Measurements from ENCODE around the gene HLA-DOA.
A peak's percentile ranks its signal among the peaks of the same experiment; 100 is the strongest.

HLA-DOA gene

GRCh38 chr6:32969685-32970412 lies 39.5 kb downstream of the HLA-DOA start:
- peak overlapping the region; percentile 97 to 100 (median 100) for H3K27ac ChIP-seq
- peak overlapping the region; percentile 47 to 98 (median 90) for H3K4me3 ChIP-seq

DNA sequence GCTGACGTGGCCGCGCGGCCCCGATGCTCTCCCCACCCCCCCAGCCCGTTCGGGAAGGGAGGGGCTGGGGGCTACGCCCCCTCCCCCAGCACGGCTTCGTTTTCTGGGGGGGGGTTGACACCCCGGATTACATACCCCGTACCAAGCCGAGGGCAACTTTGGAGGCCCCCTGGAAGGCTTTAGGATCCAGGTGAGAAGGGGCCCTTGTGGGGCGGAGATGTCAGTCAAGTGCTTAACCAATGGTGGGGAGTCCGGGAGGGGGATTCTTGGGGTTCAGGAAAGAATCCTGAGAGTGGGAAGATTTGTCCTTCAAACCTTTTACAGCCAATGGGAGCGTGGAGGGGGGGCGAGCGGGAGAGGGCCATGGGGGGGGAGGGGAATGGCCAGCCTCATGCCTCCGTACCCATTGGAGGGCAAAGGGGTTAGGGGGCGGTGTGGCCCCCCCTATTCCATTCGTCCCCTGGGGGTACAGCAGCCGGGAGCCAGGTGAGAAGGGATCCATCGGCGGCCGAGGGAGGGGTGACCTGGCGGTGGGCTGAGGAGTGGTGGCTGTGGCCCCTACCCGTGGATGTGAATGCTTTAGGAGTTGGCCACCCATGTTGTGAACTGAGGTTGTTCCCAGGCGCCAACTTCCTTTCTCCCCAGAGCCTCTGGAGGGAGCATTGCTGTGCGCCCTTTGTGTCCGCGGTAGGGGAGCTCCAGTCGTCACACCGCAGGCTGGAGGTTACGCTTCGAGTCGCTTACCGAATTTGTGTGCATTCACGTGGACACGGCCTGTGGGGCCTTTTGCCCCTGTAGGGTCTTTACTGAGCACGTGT lies 40.3 kb downstream of the HLA-DOA start:
- peak overlapping the region; percentile 47 to 98 (median 90) for H3K4me3 ChIP-seq
- peak overlapping the region; percentile 97 to 100 (median 100) for H3K27ac ChIP-seq

GRCh38 chr6:32968093-32968866 lies 41.1 kb downstream of the HLA-DOA start, which contains the start of gene BRD2:
BRD2 (plus strand) TSS chr6:32968594; CDS start chr6:32972899, 4,305 bp downstream.
- peak within 1 kb of the TSS; percentile 97 to 100 (median 100) for H3K27ac ChIP-seq
- H3K4me3 ChIP-seq: peak within 1 kb of the TSS; percentile 47 to 98 (median 90)

GRCh38 chr6:32967151-32968091 lies 42.0 kb downstream of the HLA-DOA start:
- Histone ChIP-seq H3K4me3 (peak overlapping the region; percentile 47 to 98 (median 90)), H3K27ac (peak overlapping the region; percentile 97 to 100 (median 100))

DNA sequence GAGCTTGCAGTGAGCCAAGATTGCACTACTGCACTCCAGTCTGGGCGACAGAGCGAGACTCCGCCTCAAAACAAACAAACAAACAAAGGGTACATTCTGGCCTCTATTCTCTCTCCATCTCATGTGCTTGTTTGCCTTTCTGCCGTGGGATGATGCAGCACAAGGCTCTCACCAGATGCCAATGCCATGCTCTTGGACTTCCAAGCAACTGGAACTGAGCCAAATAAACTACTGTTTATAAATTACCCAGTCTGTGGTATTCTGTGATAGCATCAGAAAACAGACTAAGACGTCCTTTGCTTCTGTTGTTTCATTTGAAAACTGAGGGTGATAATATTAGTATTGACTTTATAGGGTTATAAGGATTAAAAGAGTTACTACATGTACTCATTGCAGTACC lies 44.6 kb downstream of the HLA-DOA start:
- Histone ChIP-seq H3K27ac (no peak overlapping the region), H3K4me3 (no peak overlapping the region)

DNA sequence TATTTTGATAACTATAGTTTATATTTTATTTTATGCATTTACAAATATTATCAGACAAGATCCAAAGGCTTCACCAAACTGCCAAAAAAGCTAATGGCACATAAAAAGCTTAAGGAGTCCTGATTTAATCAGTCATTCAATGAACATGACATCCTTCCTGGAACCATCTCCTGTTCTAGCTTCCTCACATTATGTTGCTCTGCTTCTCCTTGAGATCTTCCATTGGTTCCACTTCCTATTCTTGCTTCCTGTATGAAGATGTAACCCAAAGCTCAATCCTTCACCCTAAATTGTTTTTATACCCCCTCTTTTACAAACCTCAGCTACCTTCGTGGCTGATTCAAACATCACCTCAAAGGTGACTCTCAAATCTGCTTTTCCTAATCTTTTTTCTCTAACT lies 45.5 kb downstream of the HLA-DOA start:
- Histone ChIP-seq H3K27ac (no peak overlapping the region), H3K4me3 (no peak overlapping the region)

GRCh38 chr6:32962213-32962826 lies 47.1 kb downstream of the HLA-DOA start:
- Histone ChIP-seq H3K27ac (no peak overlapping the region), H3K4me3 (no peak overlapping the region)

DNA sequence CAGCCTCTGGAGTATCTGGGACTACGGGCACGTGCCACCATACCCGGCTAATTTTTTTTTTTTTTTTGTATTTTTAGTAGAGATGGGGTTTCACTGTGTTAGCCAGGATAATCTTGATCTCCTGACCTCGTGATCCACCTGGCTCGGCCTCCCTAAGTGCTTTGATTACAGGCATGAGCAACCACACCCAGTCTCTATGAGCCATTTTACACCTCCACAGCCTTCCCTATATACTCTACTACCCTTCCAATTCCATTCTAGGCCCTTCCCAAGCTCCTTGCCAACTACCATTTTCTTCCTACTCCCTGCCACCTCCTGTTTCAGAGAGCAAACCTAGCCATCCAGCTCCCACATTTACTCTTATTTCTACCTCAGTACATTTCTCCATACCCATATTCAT lies 48.8 kb downstream of the HLA-DOA start:
- Histone ChIP-seq H3K4me3 (no peak overlapping the region), H3K27ac (no peak overlapping the region)

DNA sequence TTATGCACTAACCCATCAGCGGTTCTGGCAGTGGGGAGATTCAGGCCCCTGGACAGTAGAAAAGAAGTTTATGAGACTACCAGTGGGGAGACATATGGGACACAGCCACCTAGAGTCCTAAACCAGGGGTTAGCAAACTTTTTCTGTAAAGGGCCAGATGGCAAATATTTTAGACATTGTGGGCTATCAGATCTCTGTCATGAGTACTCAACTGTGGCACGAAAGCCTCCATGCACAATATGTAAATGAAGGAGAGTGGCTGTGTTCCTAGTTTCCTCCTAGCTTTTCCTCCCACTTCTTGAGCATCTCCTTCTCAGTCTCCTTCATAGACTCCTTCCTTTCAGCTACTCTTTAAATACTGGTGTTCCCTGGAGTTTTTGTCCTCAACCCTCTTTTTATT lies 53.2 kb downstream of the HLA-DOA start:
- Histone ChIP-seq H3K4me3 (no peak overlapping the region), H3K27ac (no peak overlapping the region)

DNA sequence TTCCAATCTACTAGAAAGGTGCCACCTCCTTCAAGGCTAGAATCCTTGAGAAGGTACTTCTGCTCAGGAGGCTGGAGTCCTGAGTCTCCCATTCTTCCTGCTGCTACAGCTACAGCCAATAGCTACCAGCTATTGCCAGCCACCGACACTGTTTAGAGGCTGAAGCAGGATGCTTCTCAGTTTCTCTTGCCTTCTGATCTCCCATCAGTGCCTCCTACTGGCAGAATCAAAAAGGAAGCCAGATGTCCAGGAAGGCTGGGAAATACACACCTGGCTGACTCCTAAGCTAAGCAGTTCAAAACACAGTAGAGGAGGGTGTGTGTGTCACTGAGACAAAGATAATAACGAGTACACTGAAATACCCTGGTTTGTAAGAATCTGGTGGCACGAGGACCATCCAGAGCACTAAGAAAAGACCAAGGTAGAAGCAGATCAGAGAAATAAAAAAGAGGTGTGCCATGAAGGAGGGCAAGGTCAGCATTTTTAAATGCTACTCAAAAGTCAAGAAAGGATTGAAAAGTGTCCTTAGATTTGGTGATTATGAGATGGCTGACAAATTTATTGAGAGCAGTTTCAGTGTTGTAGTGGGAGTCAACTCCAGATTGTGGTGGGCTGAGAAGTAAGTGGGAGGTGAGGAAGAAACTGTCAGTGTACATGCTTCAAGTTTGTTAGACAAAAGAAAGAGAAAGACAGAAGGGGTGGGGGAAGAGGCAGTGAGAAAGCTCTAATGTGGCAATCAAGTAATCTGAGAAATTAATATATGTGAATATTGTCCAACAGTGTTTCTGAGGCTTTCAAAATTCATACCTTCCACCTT lies 54.2 kb downstream of the HLA-DOA start:
- H3K4me3 ChIP-seq: no peak overlapping the region
- H3K27ac ChIP-seq: no peak overlapping the region

DNA sequence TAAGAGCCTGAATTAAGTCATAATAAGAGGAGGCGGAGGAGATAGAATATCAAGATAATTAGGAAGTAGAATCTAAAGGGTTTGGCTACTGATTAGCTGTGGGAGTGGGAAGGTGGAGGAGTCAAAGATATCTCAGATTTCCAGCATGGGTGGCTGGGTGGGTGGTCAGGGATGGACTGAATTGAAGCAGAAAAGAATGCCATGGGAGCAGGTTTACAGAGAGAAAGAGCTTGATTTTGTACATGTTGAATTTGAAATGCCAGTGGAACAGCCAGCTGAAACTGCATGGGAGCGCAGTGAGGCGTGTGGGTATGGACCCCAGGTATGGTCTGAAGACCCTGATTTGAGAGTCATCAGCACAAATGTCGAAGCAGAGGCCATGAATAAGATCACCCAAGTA lies 55.1 kb downstream of the HLA-DOA start:
- Histone ChIP-seq H3K27ac (peak overlapping the region in 1 of 21 experiments; percentile 84), H3K4me3 (no peak overlapping the region)

All from skin epidermis (tissue), 12 donors.